HG02623 (cell line): ENCODE results near the gene TERF2IP.

Source experiments
- ATAC-seq: cut with Tn5 transposase; IDR thresholded peaks from one replicate; pipeline ENCODE4 v1.9.1; 2021; ENCODE audit warnings: moderate library complexity; ENCODE audit not compliant: unreplicated experiment

Gene TERF2IP, protein sequence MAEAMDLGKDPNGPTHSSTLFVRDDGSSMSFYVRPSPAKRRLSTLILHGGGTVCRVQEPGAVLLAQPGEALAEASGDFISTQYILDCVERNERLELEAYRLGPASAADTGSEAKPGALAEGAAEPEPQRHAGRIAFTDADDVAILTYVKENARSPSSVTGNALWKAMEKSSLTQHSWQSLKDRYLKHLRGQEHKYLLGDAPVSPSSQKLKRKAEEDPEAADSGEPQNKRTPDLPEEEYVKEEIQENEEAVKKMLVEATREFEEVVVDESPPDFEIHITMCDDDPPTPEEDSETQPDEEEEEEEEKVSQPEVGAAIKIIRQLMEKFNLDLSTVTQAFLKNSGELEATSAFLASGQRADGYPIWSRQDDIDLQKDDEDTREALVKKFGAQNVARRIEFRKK

DNA sequence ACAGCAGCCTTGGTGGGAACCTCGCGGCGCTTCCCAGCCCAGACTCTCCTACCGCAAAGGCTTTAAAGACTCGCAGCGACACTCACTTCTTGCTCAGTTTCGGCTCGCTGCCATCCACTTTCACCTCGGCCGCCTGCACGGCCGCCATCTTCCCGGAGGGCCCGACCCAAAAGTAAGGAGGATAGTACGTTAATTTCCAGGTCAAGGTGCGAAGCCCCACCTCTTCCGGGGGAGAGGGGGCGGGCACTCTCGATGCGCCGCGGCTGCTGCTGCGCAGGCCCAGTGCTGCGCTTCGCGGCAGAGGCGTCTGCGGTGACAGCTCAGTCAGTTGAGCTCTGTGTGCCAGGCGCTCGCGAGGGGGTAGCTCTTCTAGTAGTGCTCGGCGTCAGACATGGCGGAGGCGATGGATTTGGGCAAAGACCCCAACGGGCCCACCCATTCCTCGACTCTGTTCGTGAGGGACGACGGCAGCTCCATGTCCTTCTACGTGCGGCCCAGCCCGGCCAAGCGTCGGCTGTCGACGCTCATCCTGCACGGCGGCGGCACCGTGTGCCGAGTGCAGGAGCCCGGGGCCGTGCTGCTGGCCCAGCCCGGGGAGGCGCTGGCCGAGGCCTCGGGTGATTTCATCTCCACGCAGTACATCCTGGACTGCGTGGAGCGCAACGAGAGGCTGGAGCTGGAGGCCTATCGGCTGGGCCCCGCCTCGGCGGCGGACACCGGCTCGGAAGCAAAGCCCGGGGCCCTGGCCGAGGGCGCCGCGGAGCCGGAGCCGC is at the start of gene TERF2IP, which contains the start of gene KARS1:
TSS of gene TERF2IP (plus strand) at position 282 of the 773 bp plus-strand sequence. CDS start at position 392, 110 bp downstream.
TSS of gene KARS1 (minus strand) at position 174 of the 773 bp plus-strand sequence. CDS start at position 148, 26 bp downstream.
- ATAC-seq, result peak; percentile 79

DNA sequence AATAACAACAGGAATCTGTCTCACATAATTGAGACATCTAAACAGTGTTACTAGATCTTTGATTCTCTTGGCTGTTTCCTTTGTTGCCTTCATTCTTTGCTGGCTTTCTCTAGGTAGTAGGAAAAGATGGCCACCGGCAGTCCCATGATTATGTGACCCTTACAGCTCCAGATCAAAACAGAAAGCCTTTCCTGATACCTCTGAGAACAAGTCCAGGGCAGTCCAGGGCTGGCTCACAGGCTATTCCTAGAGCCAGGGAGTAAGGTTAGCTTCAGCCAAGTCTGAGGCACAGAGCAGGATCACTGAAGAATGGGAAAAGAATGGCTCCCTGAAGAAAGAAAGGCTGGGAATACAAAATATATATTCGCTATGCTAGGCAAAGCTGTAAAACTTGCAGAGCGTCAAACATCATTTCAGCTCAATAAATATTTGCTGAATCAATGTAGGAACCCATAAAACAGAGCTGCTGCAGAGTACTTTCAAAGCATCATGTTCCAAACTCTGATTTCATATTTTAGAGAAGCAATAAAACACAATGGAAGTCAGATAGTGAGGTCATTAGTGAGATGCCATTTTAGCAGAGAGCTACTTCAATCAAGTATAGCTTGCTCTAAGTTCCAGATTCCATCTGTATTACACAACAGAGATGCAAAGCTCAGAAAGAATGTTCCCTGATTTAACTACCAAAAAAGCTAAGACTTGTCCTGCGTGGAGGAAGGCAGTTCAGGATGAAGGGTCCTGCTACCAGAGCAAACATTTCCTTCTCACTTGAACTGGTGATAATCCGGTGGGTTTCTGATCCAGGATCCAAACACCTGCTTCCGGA is 47.9 kb upstream of the TERF2IP start:
- no peak for ATAC-seq

DNA sequence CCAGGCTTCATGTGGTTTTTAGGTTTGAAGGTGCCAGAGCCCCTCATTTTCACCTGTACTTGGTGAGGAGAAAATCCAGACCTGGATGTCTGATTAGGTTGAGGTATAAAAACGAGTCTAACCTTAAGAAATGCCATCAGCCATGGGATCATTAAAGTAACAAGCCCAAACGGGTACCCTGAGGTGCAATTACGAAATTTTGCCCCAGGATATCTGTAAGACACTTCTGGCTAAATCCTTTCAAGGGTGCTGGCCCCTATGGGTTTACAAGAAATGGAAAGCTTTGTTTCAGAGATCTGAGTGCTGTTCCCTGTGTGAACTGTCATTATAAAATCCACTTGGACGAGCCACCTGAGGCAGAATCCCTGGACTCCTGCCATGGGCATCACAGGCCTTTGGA is 44.3 kb upstream of the TERF2IP start:
- no peak for ATAC-seq

DNA sequence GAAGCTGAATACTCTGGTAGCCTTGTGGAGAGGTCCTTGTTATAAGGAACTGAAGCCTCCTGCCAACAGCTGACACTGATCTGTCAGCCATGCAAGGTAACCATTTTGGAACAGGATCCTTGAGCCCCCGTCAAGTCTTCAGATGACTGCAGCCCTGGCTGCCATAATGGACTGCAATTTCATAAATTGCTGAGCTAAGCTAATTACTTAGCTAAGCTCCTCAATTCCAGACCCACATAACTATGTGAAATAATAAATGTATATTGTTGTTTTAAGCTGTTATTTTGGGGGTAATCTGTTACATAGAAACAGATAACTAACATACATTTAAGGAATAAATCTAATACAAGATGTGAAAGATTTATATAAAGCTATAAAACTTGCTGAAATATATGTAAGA is 41.1 kb upstream of the TERF2IP start:
- no peak for ATAC-seq

DNA sequence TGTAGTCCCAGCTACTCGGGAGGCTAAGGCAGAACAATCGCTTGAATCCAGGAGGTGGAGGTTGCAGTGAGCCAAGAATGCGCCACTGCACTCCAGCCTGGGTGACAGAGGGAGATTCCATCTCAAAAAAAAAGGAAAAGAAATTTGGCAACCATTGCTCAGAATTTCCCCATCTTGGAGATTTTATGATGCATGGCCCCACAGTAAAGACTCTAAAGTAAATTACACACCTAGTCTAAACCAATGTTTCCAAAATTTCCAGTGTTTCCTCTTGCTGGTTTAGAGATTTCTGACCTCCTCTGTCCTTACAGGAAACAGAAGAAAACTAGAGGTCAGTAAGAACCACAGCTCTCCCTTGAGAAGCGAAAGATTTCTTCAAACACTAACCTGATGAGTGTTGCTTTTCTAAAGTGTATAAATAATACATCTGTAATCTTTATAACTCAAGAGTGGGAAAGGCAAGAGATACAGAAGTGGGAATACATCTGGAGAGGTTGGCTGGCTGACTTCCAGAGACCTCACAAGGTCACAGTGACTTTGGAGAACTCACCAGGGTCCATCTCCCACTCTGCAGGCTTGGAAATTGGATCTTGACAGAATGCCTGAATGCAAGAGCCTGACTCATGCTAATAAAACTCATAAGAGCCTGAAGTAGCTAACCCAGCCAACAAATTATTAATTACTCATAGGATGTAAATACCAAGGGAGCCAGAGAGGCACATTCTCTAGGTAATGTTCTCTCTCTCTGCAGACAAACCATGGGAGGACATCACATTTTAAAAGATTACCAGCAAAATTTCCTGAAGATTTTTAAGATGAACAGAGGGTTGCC is 33.3 kb upstream of the TERF2IP start:
- ATAC-seq, result no peak

DNA sequence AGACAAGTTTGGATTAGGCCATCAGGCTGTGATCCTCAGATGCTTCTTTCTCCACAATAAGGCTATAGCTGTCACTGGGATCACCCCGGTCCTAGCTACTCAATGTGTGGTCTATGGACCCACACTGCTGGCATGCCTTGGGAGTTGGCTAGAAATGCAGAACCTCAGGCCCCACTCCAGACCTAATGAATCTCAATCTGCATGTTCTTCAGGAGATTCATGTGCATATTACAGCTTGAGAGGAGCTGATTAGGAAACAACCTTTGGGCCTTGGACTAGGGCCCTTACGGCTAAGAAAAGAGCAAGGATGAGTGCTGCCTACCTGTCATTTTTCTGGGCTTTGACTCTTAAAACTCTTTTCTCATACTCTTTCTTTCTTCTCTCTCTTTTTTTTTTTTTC is 32.0 kb upstream of the TERF2IP start:
- ATAC-seq, result no peak

DNA sequence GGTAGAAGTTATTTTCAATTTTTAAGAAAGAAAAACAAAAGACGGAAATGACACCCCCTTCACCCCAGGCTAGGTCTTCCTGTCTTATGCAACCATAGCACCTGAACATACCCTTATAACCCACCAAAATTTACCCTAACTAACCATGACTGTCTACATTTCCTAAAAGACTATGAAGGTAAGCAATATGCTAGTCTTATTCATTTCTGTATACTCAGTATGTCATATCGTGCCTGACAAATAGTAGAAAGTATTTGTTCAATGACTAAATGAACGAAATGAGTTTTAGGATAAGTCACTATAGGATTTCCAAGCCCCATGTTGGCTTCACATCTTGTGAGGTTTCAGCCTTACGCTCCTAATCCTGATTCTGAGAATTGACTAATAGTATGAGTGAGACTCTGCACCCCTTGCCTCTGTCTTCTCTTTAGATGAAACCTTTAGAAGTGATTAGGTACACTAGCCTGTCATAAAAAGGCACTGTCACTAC is 31.0 kb upstream of the TERF2IP start:
- no peak for ATAC-seq

DNA sequence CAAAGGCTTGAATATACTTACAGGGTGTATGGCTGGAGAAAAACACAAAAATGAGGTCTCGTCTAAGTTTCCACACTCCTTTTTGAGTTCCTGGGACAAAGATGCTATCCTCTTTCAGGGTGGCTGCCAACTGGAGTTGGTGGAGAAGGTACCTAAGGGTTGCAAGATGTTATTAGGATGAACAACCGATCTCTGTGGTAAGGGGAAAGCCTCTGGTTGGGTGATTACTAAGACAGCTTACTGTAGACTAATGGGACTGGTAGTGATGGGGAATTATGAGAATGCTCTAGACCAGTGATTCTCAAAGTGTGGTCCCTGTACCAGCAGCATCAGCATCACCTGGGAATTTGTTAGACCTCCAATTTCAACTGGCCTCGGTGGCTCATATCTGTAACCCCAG is 30.5 kb upstream of the TERF2IP start:
- ATAC-seq, result no peak

DNA sequence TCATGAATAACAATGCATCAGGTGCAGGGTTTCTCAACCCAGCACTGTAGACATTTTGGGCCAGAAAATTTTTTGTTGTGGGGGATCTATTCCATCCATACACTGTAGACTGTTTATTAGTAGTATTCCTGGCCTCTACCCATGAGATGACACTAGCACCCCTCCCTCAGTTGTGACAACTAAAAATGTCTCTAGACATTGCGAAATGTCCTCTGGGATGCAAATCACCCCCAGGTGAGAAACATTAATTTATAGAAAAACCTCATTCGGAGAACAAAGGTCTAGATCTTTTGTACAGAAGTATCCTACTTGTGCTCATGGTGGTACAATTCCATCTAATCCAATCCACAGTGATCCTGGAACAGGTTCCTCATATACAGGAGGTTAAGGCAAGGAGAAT is 28.8 kb upstream of the TERF2IP start:
- ATAC-seq, result no peak

DNA sequence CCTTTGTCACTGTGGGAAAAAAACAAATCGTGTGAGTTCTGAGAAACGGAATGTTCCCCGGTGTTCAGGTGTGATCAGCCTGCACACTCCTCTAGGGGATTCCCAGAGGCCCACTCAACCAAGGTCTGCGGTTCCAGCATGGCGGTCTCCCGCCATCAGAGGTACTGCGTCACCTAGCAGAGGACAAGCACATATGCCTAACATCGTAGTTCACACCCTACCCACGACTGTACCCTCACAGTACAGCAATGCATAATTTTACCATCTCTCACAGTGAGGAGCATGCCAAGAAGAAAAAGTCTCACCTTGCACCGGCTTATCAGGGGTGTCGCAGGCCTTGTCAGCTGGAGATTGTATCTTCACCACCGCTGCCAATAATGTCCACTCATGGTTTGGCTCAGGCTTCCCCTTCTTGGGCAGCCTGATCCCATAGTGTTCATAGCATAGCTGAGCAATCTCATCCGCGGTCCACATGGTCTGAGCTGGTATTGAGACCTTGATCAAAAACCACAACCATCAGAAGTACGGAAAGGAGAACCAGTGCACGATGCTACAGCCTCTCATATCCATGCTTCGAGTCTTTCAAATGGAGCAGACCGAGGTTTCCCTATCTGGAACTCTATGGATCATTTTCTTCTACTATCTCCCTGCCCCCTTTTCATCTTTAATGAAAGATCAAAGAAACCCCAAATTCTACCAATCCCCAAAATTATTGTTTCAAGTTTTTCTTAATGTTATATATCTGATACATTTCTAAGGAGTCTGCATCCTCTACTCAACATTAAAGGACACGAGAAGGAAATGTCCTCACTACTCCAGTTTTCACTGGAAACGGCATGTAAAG is 27.0 kb upstream of the TERF2IP start:
- no peak for ATAC-seq

DNA sequence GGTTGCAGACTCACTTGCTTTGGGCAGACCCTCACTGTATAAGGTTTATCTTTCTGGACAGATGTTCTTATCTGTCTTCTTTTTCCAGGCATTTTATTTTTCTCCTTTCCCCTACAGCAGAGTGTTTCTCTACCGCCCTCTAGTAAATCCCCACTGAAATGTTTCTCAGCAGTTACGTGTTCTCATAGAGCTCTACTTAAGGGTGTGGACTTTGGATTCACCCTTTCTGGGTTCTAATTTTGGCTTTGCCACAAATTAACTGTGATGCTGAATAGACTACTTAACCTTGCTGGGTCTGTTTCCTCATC is 26.4 kb upstream of the TERF2IP start:
- no peak for ATAC-seq

DNA sequence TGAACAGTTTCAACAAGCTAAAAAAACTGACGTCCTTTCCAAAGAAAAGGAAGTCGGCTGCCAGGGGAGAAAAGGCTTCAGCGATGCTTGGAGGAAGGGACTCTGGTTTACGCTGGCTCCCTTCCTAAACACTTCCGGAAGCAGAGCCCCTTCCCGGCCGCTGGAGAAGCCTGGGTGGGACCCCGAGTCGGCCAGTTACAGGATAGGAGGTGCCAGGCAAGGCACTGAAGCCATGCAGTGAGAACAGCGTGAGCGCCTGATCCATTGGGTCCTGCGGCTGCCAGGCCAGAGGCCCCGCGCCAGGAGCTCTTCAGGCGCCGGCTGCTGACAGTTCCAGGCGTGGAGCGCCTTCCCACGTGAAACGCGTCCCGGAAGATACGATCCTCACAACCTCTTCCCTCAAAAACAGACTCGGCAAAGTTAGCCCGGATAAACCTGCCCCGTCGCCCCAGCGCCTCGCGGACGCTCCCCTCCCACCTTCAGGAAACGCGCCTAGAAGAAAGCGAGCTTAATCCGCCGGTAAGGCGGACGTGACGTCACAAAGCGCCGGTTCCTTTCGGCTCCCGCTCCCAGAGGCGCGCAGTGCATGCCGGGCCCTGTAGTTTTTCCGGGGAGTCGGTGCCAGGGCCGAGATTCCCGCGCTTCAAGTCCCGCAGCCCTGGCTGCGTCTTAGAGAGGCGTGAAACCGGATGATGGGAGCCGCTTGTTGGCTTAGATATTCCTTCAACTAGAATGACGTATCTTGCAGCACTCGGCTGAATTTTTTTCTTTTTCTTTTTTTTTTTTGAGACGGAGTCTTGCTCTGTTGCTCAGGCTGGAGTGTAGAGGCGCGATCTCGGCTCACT is 24.6 kb upstream of the TERF2IP start, which contains the start of gene ADAT1:
TSS of gene ADAT1 (minus strand) at position 521 of the 845 bp plus-strand sequence. CDS start 2,482 bp downstream, outside the sequence.
- ATAC-seq, result peak; percentile 97

DNA sequence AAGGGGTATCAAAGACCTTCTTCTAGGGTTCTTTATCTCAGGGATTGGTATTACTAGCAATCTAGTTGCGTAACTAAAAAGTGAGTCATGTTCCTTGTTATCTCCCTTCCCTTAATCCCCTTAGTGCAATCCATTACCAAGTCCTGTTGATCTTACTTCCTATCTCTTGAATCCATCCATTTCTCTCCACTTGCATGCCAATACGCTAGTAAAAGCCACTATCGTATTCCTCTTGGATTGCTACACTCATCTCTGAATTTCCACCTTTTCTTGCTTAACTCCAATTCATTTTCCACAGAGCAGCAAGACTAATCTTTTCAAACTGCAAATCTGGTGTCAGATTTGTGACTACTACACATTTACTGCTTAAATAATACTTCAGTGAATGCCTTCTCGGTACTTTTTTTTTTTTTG is 22.6 kb upstream of the TERF2IP start:
- no peak for ATAC-seq

DNA sequence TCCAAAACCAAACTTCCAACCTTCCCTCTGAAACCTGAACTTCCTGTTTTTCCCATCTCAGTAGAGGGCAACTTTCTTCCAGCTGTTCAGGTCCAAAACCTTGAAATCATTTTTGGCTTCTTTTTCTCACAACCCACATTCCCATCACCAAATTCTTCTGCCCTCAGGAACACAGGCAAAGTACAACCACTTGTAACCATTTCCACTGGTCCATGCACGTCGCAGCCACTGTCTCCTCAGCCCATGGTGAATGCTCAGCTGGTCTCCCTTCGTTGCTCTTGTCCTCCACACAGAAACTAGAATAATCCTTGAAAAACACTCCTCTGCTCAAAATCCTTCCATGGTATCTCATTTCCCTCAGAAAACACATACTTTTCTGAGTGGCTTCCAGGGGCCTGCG is 20.8 kb upstream of the TERF2IP start:
- no peak for ATAC-seq

DNA sequence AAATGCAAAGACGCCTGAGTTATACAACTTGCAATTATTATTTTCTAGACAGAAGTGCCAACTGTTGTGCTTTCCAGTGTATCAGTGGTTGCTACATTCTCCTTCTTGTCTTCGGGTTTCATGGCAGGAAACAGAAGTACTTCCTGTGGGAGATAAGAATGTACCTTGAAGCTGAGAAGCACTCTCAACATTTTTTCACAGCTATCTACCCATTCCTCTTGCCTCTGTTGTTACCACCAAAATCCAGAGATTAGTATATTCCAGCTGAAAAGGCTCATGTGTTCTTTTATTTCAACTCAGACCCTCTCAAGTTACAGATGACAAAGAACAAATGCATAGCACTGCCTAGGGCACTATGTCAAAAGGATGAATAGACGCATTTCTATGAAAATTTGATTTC is 19.7 kb upstream of the TERF2IP start:
- ATAC-seq, result no peak

DNA sequence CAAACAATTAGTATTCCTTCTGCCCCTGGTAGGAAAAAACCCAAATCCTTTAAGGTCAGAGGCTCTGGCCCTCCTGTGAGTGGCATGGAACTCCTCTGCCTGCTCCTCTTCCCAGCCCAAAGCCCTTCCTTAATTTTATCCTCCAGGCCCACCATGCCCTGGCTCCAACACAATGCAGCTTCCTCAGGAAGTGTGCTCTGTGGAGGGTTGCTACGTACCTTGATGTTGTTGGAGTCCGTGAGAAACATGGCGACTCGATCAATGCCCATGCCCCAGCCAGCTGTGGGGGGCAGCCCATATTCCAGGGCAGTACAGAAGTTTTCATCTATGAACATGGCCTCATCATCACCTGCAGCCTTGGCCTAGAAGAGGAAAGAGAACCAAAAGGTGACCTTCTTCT is 19.2 kb upstream of the TERF2IP start:
- no peak for ATAC-seq

DNA sequence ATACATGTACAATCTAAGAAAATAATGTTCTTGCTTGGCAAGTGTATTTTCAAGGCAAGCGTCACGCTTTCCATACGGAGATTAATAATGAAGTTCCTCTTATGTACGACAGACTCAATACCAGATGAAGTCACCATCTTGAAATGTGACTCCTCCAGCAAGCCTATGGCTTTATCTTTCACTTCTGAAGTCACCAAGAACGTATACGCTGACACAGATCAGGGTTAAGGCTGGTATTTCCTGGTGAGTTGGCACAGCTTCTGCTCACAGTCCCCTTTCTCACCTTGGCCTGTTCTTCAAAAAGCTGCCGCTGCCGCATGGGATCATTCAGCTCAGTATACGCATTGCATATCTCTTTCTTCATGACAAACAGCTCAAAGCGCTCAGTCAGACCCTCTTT is 18.4 kb upstream of the TERF2IP start:
- ATAC-seq, result no peak

DNA sequence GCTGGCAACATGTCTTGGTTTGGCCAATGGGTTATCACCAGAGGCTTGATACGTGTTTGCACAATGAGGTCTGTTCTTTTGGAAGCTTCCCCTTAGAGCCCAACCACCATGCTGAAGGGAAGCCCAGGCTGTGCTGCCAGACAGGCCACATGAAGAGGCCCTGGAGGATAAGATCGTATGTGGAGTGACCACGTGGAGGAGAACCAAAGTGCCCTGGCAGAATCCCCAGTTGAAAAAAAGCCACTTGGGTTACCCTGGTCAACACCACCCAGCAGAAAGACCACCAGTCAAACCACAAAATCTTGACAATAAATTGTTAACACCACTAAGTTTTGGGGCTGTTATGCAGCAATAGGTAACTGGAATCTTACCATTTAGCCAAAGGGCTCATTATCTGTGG is 17.5 kb upstream of the TERF2IP start:
- ATAC-seq, result no peak
